COLO668 (cell line): ENCODE measurements around the gene RANBP3L.
"Not testable (repeated sequence)": the region's sequence is repeated elsewhere in the genome, so short reads cannot be mapped to it uniquely, and the experiment has no call there.

Experiments
- DNase-seq: peaks from one replicate; lab custom pipeline; 2025; ENCODE audit not compliant: unreplicated experiment; lab: John Stamatoyannopoulos, UW

RANBP3L gene

DNA sequence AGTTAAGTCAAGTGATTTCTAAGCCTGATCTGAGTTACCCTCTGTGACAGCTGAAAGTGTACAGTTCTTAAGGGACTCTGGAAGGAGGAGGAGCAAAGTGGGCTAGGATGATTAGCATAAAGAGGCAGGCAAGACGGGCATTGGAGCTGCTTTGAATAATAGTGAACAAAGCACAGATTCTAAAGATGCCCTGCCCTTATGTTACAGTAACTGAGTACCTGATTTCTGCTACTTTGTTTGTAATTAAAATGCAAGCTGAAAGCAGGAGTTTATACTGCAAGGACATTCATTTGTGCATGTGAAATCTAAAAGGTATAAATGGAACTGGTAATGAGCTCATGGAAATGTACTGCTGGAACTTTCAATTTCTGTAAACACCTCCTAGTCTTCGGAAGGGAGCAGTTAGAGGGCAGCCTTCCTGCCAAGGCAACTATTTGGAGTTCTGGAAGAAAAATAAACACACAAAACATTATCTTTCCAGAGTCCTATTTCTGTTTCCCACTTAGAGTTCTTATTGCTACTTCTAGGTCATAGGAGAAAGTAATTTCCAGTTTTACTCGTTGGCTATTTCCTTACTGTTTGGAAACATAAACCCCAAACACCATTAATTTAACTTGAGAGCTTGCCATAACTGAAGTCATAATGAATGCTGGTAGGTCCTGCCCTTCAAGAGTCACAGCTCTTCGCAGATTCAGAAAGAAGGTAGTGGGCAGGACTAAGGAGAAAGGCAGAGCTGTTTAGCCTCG, at the start of gene RANBP3L:
Gene RANBP3L, minus strand, starts transcription at position 45 of the 746 bp plus-strand sequence. CDS start 486 bp downstream, outside the sequence.
- DNase-seq = no peak

- no peak for DNase-seq
Observed at GRCh38 chr5:36346896-36347690, 45.4 kb upstream of the RANBP3L start.

- no peak for DNase-seq
Observed at GRCh38 chr5:36344899-36345298, 43.2 kb upstream of the RANBP3L start.

- not testable (repeated sequence) for DNase-seq
Observed at GRCh38 chr5:36341720-36342119, 40.0 kb upstream of the RANBP3L start.

DNA sequence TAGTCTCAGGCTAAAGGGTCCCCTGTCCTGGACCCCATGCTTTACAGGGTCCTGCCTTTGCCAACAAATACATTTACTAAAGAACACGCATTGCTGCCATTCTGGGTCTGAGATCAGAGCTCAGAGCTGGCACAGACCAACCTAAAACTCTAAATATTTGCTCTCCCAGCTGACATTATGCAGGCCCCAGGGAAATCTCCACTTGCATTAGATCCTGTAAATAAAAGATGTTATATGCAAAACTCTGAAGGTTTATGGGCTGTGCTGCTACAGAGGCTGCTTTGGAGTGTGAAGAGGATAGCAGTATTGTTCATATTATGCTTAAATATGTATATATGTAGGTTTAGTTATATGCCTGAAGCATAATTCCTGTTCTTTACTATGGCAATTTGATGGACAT, 35.9 kb upstream of the RANBP3L start:
- no peak for DNase-seq

DNA sequence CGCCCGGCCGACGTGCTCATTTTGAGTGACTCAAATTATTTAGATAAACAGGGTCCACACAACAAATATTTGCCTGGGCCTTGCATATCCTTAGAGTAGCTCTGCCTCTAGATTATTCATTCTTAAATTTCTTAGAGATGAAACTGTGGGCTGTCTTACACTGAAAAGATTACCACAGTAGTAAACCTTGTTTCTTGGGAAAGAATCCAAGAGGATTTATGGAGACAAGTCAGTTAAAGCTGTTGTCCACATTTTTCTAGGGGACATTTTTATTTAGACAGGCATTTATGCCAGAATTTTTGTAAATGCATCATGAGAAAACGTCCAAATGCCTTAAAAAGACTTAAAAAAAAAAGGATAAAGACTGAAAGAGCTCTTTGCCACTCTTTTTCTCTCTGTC, 32.6 kb upstream of the RANBP3L start:
- DNase-seq = no peak

GRCh38 chr5:36332720-36333119, 31.0 kb upstream of the RANBP3L start:
- DNase-seq = not testable (repeated sequence)

DNA sequence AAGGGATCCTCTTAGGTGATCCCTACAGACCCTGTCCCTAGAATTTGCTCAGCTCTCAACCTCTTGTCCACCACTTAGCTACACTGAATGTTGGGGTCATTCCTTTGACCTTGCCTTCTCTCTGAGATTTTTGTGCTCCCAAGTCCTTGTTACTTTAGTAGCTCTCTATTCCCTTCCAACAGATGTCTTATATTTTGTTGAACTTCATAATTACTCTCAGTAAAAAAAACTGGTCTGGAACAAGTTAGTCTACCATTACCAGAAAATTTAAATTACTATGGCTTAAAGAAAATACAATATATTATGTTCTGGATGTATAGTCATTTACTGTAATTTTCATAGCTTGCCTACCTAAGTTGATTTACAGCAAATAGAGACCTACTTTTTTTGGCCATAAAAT, 23.5 kb upstream of the RANBP3L start:
- no peak for DNase-seq

GRCh38 chr5:36323926-36324781, 22.5 kb upstream of the RANBP3L start:
- DNase-seq = no peak

GRCh38 chr5:36312953-36313672, 11.4 kb upstream of the RANBP3L start:
- DNase-seq = no peak

DNA sequence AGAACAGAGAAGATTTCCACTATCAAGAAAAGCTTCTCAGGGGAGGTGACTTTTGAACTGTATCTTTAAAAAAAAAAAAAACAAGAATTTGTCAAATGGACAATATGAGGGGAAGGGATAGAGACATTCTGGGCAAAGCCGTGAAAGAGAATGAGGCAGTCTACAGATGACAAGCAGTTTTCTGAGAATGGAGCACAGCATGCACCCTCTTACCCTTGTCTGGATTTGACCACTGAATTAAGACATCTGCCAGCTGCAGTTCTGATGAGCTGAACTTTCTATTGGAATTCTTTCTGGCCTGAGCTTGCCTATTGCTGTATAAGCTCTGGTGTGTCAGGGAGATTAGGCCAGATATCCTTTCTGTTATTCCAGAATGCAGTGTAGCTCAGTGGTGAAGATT, 10.3 kb upstream of the RANBP3L start:
- no peak for DNase-seq

GRCh38 chr5:36310138-36310537, 8.4 kb upstream of the RANBP3L start:
- no peak for DNase-seq

DNA sequence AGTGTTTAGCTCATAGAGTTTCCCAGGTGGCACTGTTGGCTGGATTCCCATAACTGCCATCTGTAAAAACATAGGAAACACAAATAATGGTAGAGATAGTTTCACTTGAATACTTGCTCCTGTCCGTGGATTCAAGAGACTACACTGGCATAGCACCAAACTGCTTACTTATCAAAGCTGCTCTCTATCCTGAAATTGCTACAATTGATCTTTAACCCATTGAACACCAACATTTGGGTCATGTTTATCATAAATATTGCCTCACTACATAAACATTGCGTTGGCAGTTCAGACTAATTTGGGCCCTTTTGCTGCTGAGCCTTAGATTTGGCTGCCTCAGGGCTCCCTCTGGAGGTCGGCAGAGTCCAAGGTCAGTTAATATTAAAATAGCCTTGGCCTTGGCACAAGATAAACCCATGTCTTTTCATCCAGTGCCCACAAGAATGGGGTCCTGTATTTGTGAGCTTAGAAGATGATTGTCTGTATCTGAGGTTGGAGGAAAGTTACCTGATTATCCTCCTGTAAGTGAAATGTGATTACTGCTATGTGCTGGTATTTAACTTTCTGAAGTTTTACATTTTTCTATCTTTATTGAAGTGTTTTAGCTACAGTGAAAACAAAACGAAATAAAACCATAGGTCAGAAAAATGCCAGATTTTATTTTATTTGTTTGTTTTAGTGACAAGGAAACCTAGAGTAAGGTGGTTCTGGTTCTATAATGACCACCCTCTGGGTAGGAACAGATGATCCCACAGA, 4.0 kb upstream of the RANBP3L start:
- DNase-seq = peak; percentile 30

DNA sequence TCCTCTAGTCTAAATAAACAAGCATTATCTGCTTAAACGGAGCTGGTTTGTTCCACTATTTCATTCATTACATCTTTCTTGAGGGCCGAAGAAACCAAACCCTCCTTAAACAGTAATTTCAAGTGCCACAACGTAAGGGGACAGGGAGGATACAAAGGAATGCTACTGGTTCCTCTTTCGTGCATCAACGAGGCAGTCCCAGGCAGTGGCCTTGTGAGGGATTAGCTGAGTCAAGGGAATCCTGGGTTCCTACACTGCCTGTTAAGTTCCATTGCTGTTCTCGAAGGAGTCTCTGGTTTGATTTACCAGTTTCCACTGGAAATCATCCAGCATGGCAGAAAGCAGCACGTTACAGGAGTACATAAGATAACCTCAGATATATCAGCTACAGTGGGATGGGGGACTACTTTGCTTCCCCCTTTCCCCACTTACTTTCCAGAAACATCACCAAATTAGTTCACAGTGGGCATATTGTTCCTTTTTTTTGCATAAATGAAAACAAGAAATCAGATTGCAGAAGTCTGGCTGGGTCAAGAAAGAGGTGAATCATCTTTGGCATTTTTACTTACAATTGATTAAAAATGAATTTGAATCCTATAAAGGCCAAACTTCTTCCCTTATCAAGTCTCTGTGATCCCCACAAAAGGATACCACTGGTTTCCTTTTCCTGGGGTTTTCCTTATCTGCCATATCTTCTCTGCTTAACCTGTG, 2.5 kb upstream of the RANBP3L start:
- no peak for DNase-seq

- DNase-seq = no peak
Observed at GRCh38 chr5:36300927-36301540, 668 bp downstream of the RANBP3L start.

DNA sequence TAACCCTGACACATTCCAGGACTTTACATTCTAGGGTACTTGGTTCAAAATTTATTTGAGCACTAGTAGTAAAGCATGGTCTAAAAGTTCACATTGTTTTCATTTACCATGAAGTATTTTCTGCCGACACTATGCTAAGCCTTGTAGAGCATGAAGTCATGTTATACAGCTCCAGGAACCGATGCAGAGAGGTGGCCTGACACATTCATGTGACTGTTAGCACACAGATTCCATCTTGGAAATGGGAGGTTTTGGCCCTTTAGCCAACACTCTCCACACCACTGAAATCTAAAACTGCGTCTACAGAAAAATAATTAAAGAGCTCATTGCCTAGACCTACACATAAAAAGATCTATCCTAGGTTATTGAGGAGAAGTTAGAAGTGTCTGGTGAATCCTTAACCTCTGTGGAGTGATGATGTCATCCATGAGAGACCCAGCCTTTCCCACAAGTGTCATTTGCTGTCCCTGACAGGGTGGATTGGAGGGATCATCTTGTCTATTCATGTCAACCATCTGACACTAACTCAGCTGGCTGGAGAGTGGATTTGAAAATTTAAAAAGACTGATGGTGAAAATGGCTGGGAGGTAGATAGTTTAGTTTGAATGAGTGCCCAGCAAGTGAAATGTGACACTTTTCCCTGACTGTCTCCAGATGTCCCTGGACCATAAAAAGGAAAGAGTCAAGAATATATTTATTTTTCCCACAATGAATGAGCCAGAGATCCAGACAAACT, 1.3 kb downstream of the RANBP3L start:
- DNase-seq = no peak

DNA sequence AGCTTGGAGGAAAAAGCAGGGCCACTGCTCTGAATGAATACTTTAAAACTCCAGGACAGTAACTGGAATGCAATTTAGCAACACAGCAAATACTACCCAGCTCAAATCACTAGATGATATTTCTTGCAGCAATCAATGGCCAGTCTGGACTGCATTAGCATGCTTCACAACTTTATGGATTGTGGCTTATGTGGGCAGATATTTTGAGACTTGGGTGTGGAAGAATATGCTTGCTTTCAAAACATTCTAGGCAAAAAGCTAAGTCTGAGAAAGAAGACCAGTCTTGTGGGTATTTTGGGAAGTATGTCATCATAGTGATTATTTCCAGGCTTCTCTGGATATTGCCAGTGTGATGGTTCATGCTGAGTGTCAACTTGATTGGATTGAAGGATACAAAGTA, 3.1 kb downstream of the RANBP3L start:
- no peak for DNase-seq

DNA sequence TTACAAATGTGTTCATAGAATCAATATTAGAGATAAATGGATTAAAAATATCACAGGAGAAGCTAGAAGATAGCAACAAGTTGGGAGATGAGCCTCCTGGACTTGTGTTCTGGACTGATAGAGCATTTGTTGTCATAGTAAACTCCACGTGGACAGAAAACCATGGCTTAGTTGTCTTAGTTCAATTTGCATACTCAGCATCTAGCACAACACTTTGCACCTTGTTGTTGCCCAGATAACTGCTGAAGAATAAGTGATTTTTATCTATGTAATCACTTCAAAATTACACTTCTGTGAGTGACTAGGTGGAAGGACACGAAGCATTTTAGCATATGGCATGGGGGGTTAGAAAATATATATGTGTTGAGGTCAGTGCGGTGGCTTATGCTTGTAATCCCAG, 4.0 kb downstream of the RANBP3L start:
- no peak for DNase-seq
